K562 (cell line): ENCODE measurements around the gene UBE2E3. TPM values are rescaled to one million over a fixed set of nuclear protein-coding genes. Genes with fewer than 3 reads are reported as not detected.

Experiments
- CBX2 ChIP-seq: fragments of 200-600 bp; sonication (generic); IDR thresholded peaks from one replicate; pipeline ENCODE4 v1.6.1; 2012; ENCODE audit warnings: mild to moderate bottlenecking, low read length, inconsistent platforms; ENCODE audit not compliant: insufficient read depth, poor library complexity, severe bottlenecking
- CBX3 ChIP-seq, 2 experiments: IDR thresholded peaks; 1 replicate in 1 of 2; 2 replicates in 1 of 2; pipeline ENCODE4 v1.6.1; 2012; ENCODE audit warnings: inconsistent platforms in 2 of 2, low read length in 2 of 2, borderline replicate concordance in 1 of 2, control low read depth in 1 of 2
- CBX5 ChIP-seq: IDR thresholded peaks from 2 replicates; pipeline ENCODE4 v1.6.1; 2014; ENCODE audit warnings: low read depth, borderline replicate concordance
- ELF4 ChIP-seq: fragments of 450-650 bp; formaldehyde crosslinking; IDR thresholded peaks from 2 replicates; pipeline ENCODE4 v1.4.0; 2022; ENCODE audit warnings: missing genetic modification characterization
- MBD1 ChIP-seq: fragments of 250-450 bp; sonication (Bioruptor Pico); IDR thresholded peaks from 2 replicates; pipeline ENCODE4 v1.8.0; 2022; ENCODE audit warnings: inconsistent platforms
- NCOR1 ChIP-seq: fragments of 450-650 bp; IDR thresholded peaks from 2 replicates; pipeline ENCODE4 v1.6.1; 2016; ENCODE audit warnings: mild to moderate bottlenecking, moderate library complexity
- NFE2 ChIP-seq: IDR thresholded peaks from 2 replicates; pipeline ENCODE4 v1.6.1; 2014; ENCODE audit warnings: antibody characterized with exemption, low read depth
- NUFIP1 ChIP-seq: fragments of 450-650 bp; IDR thresholded peaks from 2 replicates; pipeline ENCODE4 v1.6.1; 2018; ENCODE audit not compliant: partially characterized antibody
- SNIP1 ChIP-seq: fragments of 450-650 bp; IDR thresholded peaks from 2 replicates; pipeline ENCODE4 v1.7.1; 2017; ENCODE audit warnings: low read depth, mild to moderate bottlenecking
- SP1 ChIP-seq: sonication (generic); formaldehyde crosslinking; IDR thresholded peaks from 2 replicates; pipeline ENCODE4 v1.8.1; 2022; ENCODE audit warnings: mild to moderate bottlenecking, missing genetic modification reagents
- TAF1 ChIP-seq: IDR thresholded peaks from 2 replicates; pipeline ENCODE4 v1.6.1; 2011; ENCODE audit warnings: mild to moderate bottlenecking, low read length, moderate library complexity; ENCODE audit not compliant: insufficient read depth, control insufficient read depth, severe bottlenecking; ENCODE audit errors: extremely low read depth
- TRIM28 ChIP-seq: fragments of 450-650 bp; IDR thresholded peaks from 2 replicates; pipeline ENCODE4 v1.6.1; 2017
- ZNF311 ChIP-seq: fragments of 250-450 bp; sonication (Bioruptor Pico); IDR thresholded peaks from 2 replicates; pipeline ENCODE4 v1.4.0; 2020; ENCODE audit warnings: mild to moderate bottlenecking, moderate library complexity
- ZNF324 ChIP-seq: fragments of 250-450 bp; sonication (Bioruptor Pico); IDR thresholded peaks from 2 replicates; pipeline ENCODE4 v1.4.0; 2020; ENCODE audit warnings: mild to moderate bottlenecking
- ZNF511 ChIP-seq: sonication (generic); formaldehyde crosslinking; IDR thresholded peaks from 2 replicates; pipeline ENCODE4 v1.8.0; 2022; ENCODE audit warnings: mild to moderate bottlenecking, missing genetic modification reagents
- ZNF592 ChIP-seq: fragments of 450-650 bp; IDR thresholded peaks from 2 replicates; pipeline ENCODE4 v1.6.1; 2017; ENCODE audit warnings: antibody characterized with exemption, mild to moderate bottlenecking
- ZNF655 ChIP-seq: fragments of 250-450 bp; sonication (Bioruptor Pico); IDR thresholded peaks from 2 replicates; pipeline ENCODE4 v1.5.0; 2021
- polyA plus RNA-seq, 8 experiments: library from polyadenylated mRNA; depleted of rRNA in 4 of 8; stranded (reverse) in 5 of 8; unstranded in 3 of 8; fragments of >200 nt; fragmentation: Nextera tagmentation in 2 of 8; fragmentation: Illumina TruSeq in 1 of 8; extraction: Ambion mirVana in 2 of 8; extraction: Trizol in 1 of 8; gene quantifications; 2 replicates each; pipeline versions ENCODE4 v1.2.1 to v1.2.3, GENCODE V29; 2011 to 2014; ENCODE audit warnings: inconsistent platforms in 1 of 8, missing spikeins in 1 of 8
- total RNA-seq, 7 experiments: library from RNA; depleted of rRNA in 6 of 7; stranded (reverse); fragments of >200 nt in 6 of 7; fragmentation: Illumina TruSeq in 2 of 7; extraction: Trizol in 2 of 7; gene quantifications; 2 replicates each; pipeline versions ENCODE4 v1.2.1 to v1.2.3, GENCODE V29; 2011 to 2021; ENCODE audit warnings: low replicate concordance in 1 of 7
- TF ChIP-seq, protein P1 (sequence below): fragments of 450-650 bp; formaldehyde crosslinking; IDR thresholded peaks from 2 replicates; pipeline ENCODE4 v1.4.0; 2022; ENCODE audit warnings: missing genetic modification characterization

UBE2E3 gene
- total and polyA plus RNA-seq, 9 of the 15 experiments (the other 6 are each of a cell fraction or from before 2014, with no cell fraction given), result 58.2 to 173 (median 78.0) TPM

DNA sequence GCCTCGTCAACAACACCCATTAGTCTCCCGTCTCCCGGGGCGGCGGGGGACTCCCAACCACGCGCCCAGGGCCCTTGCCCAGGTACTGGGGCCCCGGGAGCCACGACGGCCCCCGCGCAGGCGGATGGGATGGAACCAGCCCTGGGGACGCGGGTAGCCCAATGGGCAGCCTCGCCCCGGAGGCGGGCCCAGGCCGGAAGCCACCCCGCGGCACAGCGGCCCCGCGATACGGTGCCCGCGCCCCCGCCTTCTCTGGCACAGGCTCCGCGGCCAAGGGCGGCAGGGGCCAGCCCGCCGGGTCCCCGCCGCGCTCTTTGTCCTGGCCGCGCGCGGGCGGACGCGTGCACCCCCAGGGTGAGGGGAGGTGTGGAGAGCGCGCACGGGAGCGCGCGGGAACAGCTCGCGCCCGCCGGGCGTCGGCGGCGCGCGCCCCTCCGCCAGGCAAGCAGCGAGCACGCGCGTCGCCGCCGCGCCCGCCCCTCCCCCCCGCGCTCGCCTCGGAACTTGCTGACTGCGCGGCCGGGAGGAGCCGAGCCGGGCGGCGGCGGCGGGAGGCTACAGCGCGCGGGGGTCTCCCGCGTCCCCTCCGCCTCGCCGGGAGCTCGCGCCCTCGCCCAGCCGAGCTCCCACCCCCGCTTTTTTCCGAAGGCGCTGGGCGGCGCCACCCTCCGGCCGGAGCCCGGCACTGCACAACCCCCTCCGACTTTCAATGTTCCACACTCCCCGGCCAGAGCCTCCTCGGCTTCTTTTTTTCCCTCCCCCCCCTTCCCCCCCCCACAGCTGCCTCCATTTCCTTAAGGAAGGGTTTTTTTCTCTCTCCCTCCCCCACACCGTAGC is at the start of gene UBE2E3 (continued):
- TF ChIP-seq ZNF592 (peak; percentile 91), MBD1 (CRISPR knock-in tag) (no peak), ZNF511 (peak; percentile 35; the same call in 1 of the 2 replicates), SP1 (CRISPR knock-in tag) (no peak), ZNF324 (no peak), SNIP1 (no peak), TAF1 (peak; percentile 60), ZNF655 (CRISPR knock-in tag) (no peak), ZNF311 (CRISPR knock-in tag) (no peak), ELF4 (CRISPR knock-in tag) (no peak), CBX3 (IDR thresholded peaks at IDR 0.05; ENCODE audit: borderline replicate concordance in 1 of 2, low read length in 2 of 2) (no peak; a peak in 1 of 3 replicates), CBX5 (no peak), NFE2 (no peak), NCOR1 (no peak), CBX2 (no peak), TRIM28 (no peak), NUFIP1 (no peak)
- TF ChIP-seq, protein P1, sequence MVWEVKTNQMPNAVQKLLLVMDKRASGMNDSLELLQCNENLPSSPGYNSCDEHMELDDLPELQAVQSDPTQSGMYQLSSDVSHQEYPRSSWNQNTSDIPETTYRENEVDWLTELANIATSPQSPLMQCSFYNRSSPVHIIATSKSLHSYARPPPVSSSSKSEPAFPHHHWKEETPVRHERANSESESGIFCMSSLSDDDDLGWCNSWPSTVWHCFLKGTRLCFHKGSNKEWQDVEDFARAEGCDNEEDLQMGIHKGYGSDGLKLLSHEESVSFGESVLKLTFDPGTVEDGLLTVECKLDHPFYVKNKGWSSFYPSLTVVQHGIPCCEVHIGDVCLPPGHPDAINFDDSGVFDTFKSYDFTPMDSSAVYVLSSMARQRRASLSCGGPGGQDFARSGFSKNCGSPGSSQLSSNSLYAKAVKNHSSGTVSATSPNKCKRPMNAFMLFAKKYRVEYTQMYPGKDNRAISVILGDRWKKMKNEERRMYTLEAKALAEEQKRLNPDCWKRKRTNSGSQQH (CRISPR knock-in tag), result no peak
